Pancreas (tissue), 10 donors: ENCODE data around the gene KRTAP4-8. TPM values are rescaled to one million over a fixed set of nuclear protein-coding genes. Genes with fewer than 3 reads are reported as not detected.
A peak's percentile ranks its signal among the peaks of the same experiment; 100 is the strongest.
"Not testable (repeated sequence)": the region's sequence is repeated elsewhere in the genome, so short reads cannot be mapped to it uniquely, and the experiment has no call there.

Source experiments
- ATAC-seq, 4 donors: fragments of 200-7000 bp; cut with Tn5 transposase; one replicate each; pipeline versions ENCODE4 v1.8.0 to v1.9.1; 2020; ENCODE audit warnings: mild to moderate bottlenecking in 4 of 4, moderate library complexity in 4 of 4
- DNase-seq, 6 donors: peaks; one replicate each; pipeline ENCODE4 v3.0.0-alpha.2; 2020
- FAIRE-seq: peaks from 2 replicates; lab custom pipeline; 2012; peaks lifted over from hg19 to GRCh38; lab: Jason Lieb, UNC
- H3K27ac ChIP-seq, 4 donors: fragments of 200-600 bp; sonication (generic); 1 replicate in 3 of 4; 2 replicates in 1 of 4; pipeline versions ENCODE4 v1.5.0 to v1.8.0; 2020
- H3K27me3 ChIP-seq, 4 donors: fragments of 200-600 bp; one replicate each; pipeline ENCODE4 v1.8.0; 2021
- H3K36me3 ChIP-seq, 3 donors: fragments of 200-600 bp; sonication (generic) in 1 of 3; one replicate each; pipeline versions ENCODE4 v1.5.0 to v1.8.0; 2020 to 2021
- H3K4me1 ChIP-seq, 3 donors: fragments of 200-600 bp; one replicate each; pipeline ENCODE4 v1.8.0; 2021
- H3K4me3 ChIP-seq, 4 donors: fragments of 200-600 bp; sonication (generic) in 2 of 4; one replicate each; pipeline versions ENCODE4 v1.5.0 to v1.8.0; 2020 to 2021
- H3K9me3 ChIP-seq, 4 donors: fragments of 200-600 bp; one replicate each; pipeline ENCODE4 v1.8.0; 2021
- WGBS, 2 donors: extraction: QIAGEN DNeasy Blood & Tissue Kit; methylation state at CpG; one replicate each; pipeline ENCODE4 v1.1.7; 2013; 5-methylcytosine and 5-hydroxymethylcytosine counted together
- intact Hi-C, 3 donors: fragments of 100-400 bp; cut with DNase I; formaldehyde crosslinking; loops; one replicate each; pipeline versions ENCODE4 v1.11.1 to v1.14.2; 2022
- polyA plus RNA-seq, 2 donors: library from polyadenylated mRNA; stranded (reverse); fragments of 200-250 nt; gene quantifications; one replicate each; pipeline ENCODE4 v1.2.3, GENCODE V29; 2013
- total RNA-seq, 6 donors: library from RNA; stranded (reverse); fragmentation: NEBNext Ultra II Directional in 4 of 6; extraction: Animal tissue kit (Norgen Biotek cat#: 25700) in 4 of 6; gene quantifications; one replicate each; pipeline versions ENCODE4 v1.2.1 to v1.2.4, GENCODE V29; 2021 to 2023
- TF ChIP-seq, protein P1 (sequence below), 4 donors: fragments of 200-600 bp; sonication (generic) in 3 of 4; IDR thresholded peaks; one replicate each; pipeline versions ENCODE4 v1.5.0 to v1.8.0; 2021; ENCODE audit warnings: antibody characterized with exemption in 4 of 4
- donor health status: healthy with polysubstance abuse.
- donor health status: DM: no; HTN: no; CAD: no; lungs with moderate emphysema.
- donor health status: DM: no; HTN: no; CAD: no.
- donor health status: control.
- donor health status: control.
- donor health status: Bipolar disorder and iron deficiency.
- donor health status: DM: yes; HTN: yes; CAD: no.
- donor health status: DM: no; HTN: no; CAD: no.
- donor health status: DM: no; HTN: no; CAD: no.
- donor health status: DM: yes; HTN: yes; CAD: no.

KRTAP4-8 gene
- total and polyA plus RNA-seq, 8 donors, result not detected

DNA sequence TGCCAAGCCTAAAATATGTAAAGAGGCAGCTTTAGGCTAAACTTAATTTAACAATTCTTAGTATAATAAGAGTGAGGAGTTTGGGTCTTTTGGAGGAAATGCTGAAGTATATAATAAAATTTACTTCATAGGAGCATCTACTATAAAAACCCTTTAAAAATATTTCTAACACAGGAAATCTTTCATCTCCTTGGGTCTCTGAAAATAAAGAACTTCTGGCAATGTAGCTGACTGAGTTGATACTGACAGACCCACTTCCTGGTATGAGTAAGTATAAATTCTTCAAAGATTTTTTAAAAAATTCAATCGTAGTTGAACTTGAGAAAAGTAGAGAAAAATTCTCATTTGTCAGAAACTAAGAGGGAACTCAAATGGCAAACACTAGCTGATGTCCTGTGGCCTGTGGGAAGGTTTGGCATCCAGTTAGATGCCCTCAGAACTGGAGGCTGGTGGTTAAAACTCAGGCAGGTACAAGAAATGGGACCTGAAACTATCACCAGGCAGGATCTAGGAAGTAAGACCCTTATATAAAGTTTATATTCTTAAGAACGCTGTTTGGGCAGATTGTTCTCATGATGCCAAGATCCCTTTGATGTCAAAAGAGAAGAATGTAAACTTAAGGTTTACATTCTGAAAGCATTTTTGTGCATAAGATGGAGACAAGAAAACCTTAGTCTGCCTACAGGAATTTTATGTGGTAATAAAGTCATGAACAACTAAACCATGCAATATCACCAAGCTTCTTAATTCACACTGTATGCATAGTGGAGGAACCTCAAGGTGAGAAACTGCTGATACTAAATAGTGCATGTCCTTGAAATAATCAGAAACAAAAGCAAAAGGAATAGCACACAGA lies 36.2 kb upstream of the KRTAP4-8 start:
- no peak for ATAC-seq
- no peak for DNase-seq
- H3K4me1 ChIP-seq, result no peaks in the 10 kb centered on the region
- H3K4me3 ChIP-seq, result no peak overlapping the region
- no peak overlapping the region for H3K27ac ChIP-seq
- no peaks in the 10 kb centered on the region for H3K9me3 ChIP-seq
- 51 to 56% methylated on average over 2 of the region's 2 CpGs for WGBS, 2 donors
- intact Hi-C loops, result no loop called here
- FAIRE-seq, result no peak
- TF ChIP-seq, protein P1, sequence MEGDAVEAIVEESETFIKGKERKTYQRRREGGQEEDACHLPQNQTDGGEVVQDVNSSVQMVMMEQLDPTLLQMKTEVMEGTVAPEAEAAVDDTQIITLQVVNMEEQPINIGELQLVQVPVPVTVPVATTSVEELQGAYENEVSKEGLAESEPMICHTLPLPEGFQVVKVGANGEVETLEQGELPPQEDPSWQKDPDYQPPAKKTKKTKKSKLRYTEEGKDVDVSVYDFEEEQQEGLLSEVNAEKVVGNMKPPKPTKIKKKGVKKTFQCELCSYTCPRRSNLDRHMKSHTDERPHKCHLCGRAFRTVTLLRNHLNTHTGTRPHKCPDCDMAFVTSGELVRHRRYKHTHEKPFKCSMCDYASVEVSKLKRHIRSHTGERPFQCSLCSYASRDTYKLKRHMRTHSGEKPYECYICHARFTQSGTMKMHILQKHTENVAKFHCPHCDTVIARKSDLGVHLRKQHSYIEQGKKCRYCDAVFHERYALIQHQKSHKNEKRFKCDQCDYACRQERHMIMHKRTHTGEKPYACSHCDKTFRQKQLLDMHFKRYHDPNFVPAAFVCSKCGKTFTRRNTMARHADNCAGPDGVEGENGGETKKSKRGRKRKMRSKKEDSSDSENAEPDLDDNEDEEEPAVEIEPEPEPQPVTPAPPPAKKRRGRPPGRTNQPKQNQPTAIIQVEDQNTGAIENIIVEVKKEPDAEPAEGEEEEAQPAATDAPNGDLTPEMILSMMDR (IDR thresholded peaks at IDR 0.05), result no peak
- peaks cover 0 to 3% (median 0%) of the 10 kb centered on the region in 4 donors for H3K27me3 ChIP-seq
- no peaks in the 10 kb centered on the region for H3K36me3 ChIP-seq

DNA sequence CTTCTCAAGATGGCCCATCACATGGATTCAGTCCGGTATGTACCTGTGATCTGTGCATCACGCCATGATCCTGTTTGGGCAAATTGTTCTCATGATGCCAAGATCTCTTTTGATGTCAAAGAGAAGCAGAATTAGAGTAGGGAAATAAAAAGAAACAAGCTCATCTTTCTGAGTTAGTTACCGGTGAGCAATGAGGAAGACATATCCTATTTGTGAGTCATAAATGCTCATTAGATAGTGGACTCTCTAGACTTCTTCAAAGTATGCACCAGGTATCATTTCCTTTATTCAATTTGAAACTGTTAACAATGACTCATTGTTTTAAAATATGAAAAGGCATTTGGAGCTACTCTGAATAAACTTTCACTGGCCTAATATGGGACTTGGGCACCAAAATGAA lies 34.0 kb upstream of the KRTAP4-8 start:
- Histone ChIP-seq H3K27me3 (peaks cover 0 to 3% (median 0%) of the 10 kb centered on the region in 4 donors), H3K27ac (no peak overlapping the region), H3K4me3 (no peak overlapping the region), H3K36me3 (no peaks in the 10 kb centered on the region), H3K4me1 (no peaks in the 10 kb centered on the region), H3K9me3 (no peaks in the 10 kb centered on the region)
- ATAC-seq, result no peak
- no peak for FAIRE-seq
- 72 to 87% methylated on average over 3 of the region's 3 CpGs for WGBS, 2 donors
- intact Hi-C loops, result no loop called here
- TF ChIP-seq, protein P1 (IDR thresholded peaks at IDR 0.05), result no peak
- DNase-seq, result no peak

DNA sequence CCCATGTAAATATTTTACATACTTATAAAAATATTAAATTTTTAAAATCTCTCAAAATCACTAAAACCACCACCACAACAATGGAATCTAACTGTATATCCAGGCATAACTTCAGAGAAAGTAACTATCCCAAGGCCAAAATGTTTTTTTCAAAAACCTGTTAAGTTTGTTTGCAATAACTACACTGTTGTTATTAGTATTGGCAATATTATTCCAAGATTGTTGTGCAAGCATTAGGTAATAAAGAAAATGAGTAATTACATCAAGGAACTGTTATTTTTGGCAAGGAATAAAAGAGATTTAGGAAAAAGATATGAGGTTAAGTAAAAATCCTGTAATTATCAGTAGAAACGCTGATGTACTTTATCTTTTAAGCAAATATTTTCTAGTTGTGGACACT lies 29.4 kb upstream of the KRTAP4-8 start:
- WGBS, 2 donors, result 7 to 14% methylated on average over 1 of the region's 1 CpG
- TF ChIP-seq, protein P1 (IDR thresholded peaks at IDR 0.05), result no peak
- no peak for ATAC-seq
- no peak for FAIRE-seq
- H3K4me3 ChIP-seq, result no peak overlapping the region
- H3K27ac ChIP-seq, result no peak overlapping the region
- intact Hi-C loops, result no loop called here
- no peaks in the 10 kb centered on the region for H3K4me1 ChIP-seq
- peaks cover 0 to 7% (median 2%) of the 10 kb centered on the region in 4 donors for H3K27me3 ChIP-seq
- H3K9me3 ChIP-seq, result no peaks in the 10 kb centered on the region
- DNase-seq, result no peak
- H3K36me3 ChIP-seq, result no peaks in the 10 kb centered on the region

DNA sequence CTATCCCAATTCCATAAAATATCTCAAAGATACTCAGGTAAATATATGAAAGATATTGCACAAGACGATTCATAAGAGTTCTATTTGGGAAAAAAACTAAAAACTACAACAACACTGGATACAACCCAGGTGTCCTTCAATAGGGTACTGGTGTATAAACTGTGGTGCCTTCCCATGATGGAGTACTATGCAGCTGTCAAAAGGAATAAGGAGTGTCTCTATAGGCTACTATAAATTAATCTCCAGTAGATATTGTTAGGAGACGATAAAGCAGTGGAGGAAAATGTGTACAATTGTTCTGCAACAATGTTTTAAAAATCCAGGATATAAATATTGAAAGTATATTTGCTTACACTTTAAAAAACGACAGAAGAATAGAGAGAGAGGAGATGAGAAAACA lies 28.5 kb upstream of the KRTAP4-8 start:
- DNase-seq, result no peak
- H3K9me3 ChIP-seq, result no peaks in the 10 kb centered on the region
- no peak overlapping the region for H3K27ac ChIP-seq
- ATAC-seq, result no peak
- H3K4me1 ChIP-seq, result no peaks in the 10 kb centered on the region
- FAIRE-seq, result no peak
- WGBS, 2 donors, result 54 to 71% methylated on average over 3 of the region's 3 CpGs
- H3K4me3 ChIP-seq, result no peak overlapping the region
- intact Hi-C loops, result no loop called here
- TF ChIP-seq, protein P1 (IDR thresholded peaks at IDR 0.05), result no peak
- H3K36me3 ChIP-seq, result no peaks in the 10 kb centered on the region
- H3K27me3 ChIP-seq, result peaks cover 0 to 7% (median 0%) of the 10 kb centered on the region in 4 donors

DNA sequence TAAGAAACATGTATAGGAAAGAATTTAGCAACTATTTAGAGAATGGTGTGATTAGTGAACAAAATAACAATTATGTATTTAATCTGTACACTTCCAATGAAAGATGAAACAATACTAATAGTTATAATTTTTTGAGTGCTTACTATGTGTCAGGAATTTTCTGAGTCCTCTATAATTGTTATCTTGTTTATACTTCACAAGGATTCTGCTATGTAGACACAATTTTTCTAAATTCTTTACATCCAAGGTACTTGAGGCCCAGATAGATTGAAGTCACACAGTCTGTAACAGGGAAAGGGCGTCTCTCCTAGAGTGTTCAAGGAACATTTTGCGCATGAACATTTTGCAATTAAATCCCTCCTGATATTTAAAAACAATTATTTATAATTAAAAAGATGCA lies 27.1 kb upstream of the KRTAP4-8 start:
- intact Hi-C loops, result no loop called here
- H3K36me3 ChIP-seq, result no peaks in the 10 kb centered on the region
- ATAC-seq, result no peak
- 70 to 78% methylated on average over 2 of the region's 2 CpGs for WGBS, 2 donors
- H3K4me3 ChIP-seq, result no peak overlapping the region
- no peak for DNase-seq
- no peaks in the 10 kb centered on the region for H3K4me1 ChIP-seq
- H3K27me3 ChIP-seq, result peaks cover 0 to 7% (median 0%) of the 10 kb centered on the region in 4 donors
- no peaks in the 10 kb centered on the region for H3K9me3 ChIP-seq
- no peak overlapping the region for H3K27ac ChIP-seq
- no peak for FAIRE-seq
- TF ChIP-seq, protein P1 (IDR thresholded peaks at IDR 0.05), result no peak

DNA sequence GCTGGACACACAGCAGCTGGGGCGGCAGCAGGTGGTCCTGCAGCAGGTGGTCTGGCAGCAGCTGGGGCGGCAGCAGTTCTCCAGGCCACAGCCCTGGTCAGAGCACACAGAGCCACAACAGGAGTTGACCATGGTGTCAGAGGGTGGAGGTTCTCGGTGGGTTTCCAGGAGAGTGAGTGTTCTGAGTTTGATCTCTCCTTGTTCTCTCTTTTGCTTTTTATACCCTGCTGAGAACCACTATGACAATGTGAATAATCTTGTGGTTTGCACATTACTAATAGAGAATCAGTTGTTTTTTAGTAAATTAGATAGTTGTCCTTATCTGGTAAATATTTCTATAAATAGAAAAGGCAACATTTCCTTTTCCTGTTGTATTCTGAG lies 26.0 kb upstream of the KRTAP4-8 start, which contains the start of gene KRTAP4-12:
TSS of gene KRTAP4-12 (minus strand) at position 192 of the 381 bp plus-strand sequence. CDS start at position 132, 60 bp downstream.
- 53 to 77% methylated on average over 3 of the region's 3 CpGs for WGBS, 2 donors
- intact Hi-C loops, ATAC-seq, H3K4me1 ChIP-seq, H3K27ac ChIP-seq, H3K36me3 ChIP-seq, H3K4me3 ChIP-seq, H3K9me3 ChIP-seq, H3K27me3 ChIP-seq, DNase-seq, FAIRE-seq: not testable (repeated sequence)

DNA sequence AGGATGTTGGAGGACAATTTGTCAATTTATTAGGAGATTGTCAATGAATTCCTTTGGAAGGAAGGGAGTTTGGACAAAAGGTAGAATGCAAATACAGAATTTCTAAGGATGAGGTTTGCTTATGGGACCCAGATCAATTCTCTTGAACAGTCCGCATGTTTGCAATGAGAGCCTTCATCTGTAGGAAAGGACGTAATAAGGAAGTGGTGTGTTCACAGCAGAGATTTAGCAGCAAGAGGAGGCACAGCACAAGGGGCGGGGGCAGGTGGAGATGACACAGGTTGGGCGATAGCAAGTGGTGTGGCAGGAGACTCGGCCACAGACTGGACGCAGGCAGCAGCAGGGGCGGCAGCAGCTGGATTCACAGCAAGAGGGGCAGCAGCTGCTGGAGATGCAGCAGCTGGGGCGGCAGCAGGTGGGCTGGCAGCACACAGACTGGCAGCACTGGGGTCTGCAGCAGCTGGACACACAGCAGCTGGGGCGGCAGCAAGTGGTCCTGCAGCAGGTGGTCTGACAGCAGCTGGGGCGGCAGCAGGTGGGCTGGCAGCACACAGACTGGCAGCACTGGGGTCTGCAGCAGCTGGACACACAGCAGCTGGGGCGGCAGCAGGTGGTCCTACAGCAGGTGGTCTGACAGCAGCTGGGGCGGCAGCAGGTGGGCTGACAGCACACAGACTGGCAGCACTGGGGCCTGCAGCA lies 25.5 kb upstream of the KRTAP4-8 start:
- H3K4me3 ChIP-seq, H3K9me3 ChIP-seq, H3K27me3 ChIP-seq, H3K27ac ChIP-seq, FAIRE-seq, intact Hi-C loops, ATAC-seq, H3K36me3 ChIP-seq, H3K4me1 ChIP-seq: not testable (repeated sequence)
- DNase-seq, result peak in 1 of 6 donors; percentile 20
- 64 to 67% methylated on average over 6 to 12 of the region's 12 CpGs for WGBS, 2 donors
